Measurements from ENCODE around the gene EFR3B.
"Not testable (repeated sequence)": the region's sequence is repeated elsewhere in the genome, so short reads cannot be mapped to it uniquely, and the experiment has no call there.

The EFR3B gene

DNA sequence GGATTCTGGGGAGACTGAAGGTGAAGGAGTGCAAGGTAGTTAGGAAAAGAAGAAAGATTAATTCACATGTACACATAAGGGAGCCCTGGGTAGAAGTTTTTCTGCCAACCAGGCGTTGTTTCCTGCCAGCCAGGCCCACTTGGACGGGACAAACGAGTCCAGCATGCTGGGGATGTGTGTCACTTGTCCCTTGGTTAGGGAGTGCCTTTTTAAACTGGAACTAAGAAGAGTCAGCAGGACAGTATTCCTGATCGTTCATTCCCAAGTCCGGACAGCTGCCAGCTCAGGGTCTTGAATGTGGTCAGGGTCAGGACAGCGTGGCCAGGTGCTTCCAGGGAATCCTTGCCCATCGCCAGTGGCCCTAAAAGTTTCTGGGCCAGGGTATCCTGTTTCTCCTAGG lies 83.3 kb downstream of the EFR3B start:
- Histone ChIP-seq H2AK5ac (ENCODE audit: low read length) (no peak overlapping the region), H3K4me1 (ENCODE audit: control insufficient read depth, low read depth, low read length) (no peaks in the 10 kb centered on the region), H3K79me1 (ENCODE audit: low read length) (no peaks in the 10 kb centered on the region), H3K27me3 (ENCODE audit: insufficient read depth, low read length, poor library complexity) (no peaks in the 10 kb centered on the region), H3K36me3 (ENCODE audit: control insufficient read depth, insufficient read depth, low read length) (no peaks in the 10 kb centered on the region), H3K9ac (ENCODE audit: low read length) (no peak overlapping the region), H4K8ac (ENCODE audit: low read depth, low read length) (no peak overlapping the region), H2BK15ac (replicated peaks; ENCODE audit: low read depth) (no peak overlapping the region), H3K4ac (ENCODE audit: low read depth, low read length) (no peak overlapping the region), H3K27ac (ENCODE audit: low read depth, low read length) (no peak overlapping the region), H3K4me2 (ENCODE audit: low read length) (no peak overlapping the region), H3K56ac (ENCODE audit: low read length) (no peak overlapping the region), H3K23ac (ENCODE audit: low read length) (no peak overlapping the region), H3K79me2 (ENCODE audit: control insufficient read depth, insufficient read depth, low read length) (no peaks in the 10 kb centered on the region), H3K4me3 (ENCODE audit: low read length) (no peak overlapping the region), H2BK5ac (ENCODE audit: low read length) (no peak overlapping the region), H3K18ac (ENCODE audit: low read length) (no peak overlapping the region), H2BK120ac (ENCODE audit: low read depth, low read length) (no peak overlapping the region), H4K5ac (ENCODE audit: low read length) (no peak overlapping the region)
- WGBS (ENCODE audit: extremely low coverage, insufficient coverage, low lambda C conversion rate), result no CpG with 5 or more reads among the region's 7 CpGs
- DNase-seq, result no peak

DNA sequence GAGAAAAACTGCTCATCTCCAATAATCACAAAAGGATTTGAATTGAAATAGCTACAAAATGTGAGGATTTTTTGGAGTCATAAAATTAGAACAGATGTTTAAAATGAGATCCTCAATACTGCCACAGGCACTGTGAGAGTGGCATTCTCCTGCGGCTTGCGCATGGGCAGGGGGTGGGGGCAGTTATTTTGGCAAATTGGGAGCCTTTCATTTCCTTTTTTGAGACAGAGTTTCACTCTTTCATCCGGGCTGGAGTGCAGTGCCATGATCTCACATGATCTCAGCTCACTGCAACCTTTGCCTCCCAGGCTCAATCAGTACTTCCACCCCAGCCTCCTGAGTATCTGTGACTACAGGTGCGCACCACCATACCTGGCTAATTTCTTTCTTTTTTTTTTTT lies 84.1 kb downstream of the EFR3B start:
- Histone ChIP-seq H3K4me2 (ENCODE audit: low read length) (no peak overlapping the region), H2BK120ac (ENCODE audit: low read depth, low read length) (no peak overlapping the region), H2BK15ac (replicated peaks; ENCODE audit: low read depth) (no peak overlapping the region), H3K79me2 (ENCODE audit: control insufficient read depth, insufficient read depth, low read length) (no peaks in the 10 kb centered on the region), H3K4me3 (ENCODE audit: low read length) (no peak overlapping the region), H4K8ac (ENCODE audit: low read depth, low read length) (no peak overlapping the region), H3K79me1 (ENCODE audit: low read length) (no peaks in the 10 kb centered on the region), H3K27ac (ENCODE audit: low read depth, low read length) (no peak overlapping the region), H2BK5ac (ENCODE audit: low read length) (no peak overlapping the region), H3K4me1 (ENCODE audit: control insufficient read depth, low read depth, low read length) (no peaks in the 10 kb centered on the region), H3K27me3 (ENCODE audit: insufficient read depth, low read length, poor library complexity) (no peaks in the 10 kb centered on the region), H3K18ac (ENCODE audit: low read length) (no peak overlapping the region), H3K4ac (ENCODE audit: low read depth, low read length) (no peak overlapping the region), H3K9ac (ENCODE audit: low read length) (no peak overlapping the region), H3K56ac (ENCODE audit: low read length) (no peak overlapping the region), H4K5ac (ENCODE audit: low read length) (no peak overlapping the region), H3K36me3 (ENCODE audit: control insufficient read depth, insufficient read depth, low read length) (no peaks in the 10 kb centered on the region), H3K23ac (ENCODE audit: low read length) (no peak overlapping the region), H2AK5ac (ENCODE audit: low read length) (no peak overlapping the region)
- WGBS (ENCODE audit: extremely low coverage, insufficient coverage, low lambda C conversion rate), result no CpG with 5 or more reads among the region's 4 CpGs
- no peak for DNase-seq

DNA sequence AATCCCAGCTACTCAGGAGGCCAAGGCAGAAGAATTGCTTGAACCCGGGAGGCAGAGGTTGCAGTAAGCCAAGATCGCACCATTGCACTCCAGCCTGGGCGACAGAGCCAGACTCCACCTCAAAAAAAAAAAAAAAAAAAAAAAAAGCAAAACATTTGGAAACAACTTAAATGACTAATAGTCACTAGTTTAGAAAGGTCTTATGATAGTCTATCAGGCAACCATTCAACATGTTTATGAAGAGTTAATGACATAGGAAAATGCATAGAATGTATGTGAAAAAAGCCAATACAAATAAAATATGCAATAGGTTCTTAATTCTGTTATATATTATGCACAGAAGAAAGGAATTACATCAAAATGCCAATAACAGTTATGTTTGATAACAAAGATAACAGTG lies 85.2 kb downstream of the EFR3B start:
- H3K79me2 ChIP-seq (ENCODE audit: control insufficient read depth, insufficient read depth, low read length); H2BK15ac ChIP-seq (replicated peaks; ENCODE audit: low read depth); H3K56ac ChIP-seq (ENCODE audit: low read length); H3K4ac ChIP-seq (ENCODE audit: low read depth, low read length); H3K9ac ChIP-seq (ENCODE audit: low read length); H3K4me3 ChIP-seq (ENCODE audit: low read length); H2BK5ac ChIP-seq (ENCODE audit: low read length); H3K27ac ChIP-seq (ENCODE audit: low read depth, low read length); H4K5ac ChIP-seq (ENCODE audit: low read length); H2BK120ac ChIP-seq (ENCODE audit: low read depth, low read length); H4K8ac ChIP-seq (ENCODE audit: low read depth, low read length); H3K23ac ChIP-seq (ENCODE audit: low read length); H2AK5ac ChIP-seq (ENCODE audit: low read length); H3K4me1 ChIP-seq (ENCODE audit: control insufficient read depth, low read depth, low read length); H3K4me2 ChIP-seq (ENCODE audit: low read length); H3K18ac ChIP-seq (ENCODE audit: low read length); H3K36me3 ChIP-seq (ENCODE audit: control insufficient read depth, insufficient read depth, low read length); DNase-seq; H3K79me1 ChIP-seq (ENCODE audit: low read length); H3K27me3 ChIP-seq (ENCODE audit: insufficient read depth, low read length, poor library complexity): not testable (repeated sequence)
- no CpG with 5 or more reads among the region's 3 CpGs for WGBS (ENCODE audit: extremely low coverage, insufficient coverage, low lambda C conversion rate)

DNA sequence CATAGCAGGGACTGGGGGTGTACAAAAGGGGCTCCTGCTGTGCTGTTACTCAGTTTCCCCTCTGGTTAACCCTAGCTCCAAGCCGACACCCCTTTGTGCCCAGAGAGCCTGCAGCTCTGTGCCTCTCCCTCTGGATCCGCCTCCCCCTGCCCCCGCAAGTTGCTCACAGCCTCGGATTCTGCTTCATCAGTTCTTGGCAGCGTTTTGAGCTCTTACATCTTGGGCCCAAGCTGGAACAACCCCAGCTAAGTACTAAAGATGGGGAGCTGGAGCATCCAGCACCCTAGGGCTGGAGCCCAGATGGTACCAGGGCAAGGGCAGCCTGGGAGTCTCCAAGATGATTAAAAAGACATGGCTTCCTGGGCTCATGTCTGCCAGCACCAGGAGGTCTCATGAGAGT lies 85.8 kb downstream of the EFR3B start:
- Histone ChIP-seq H3K79me2 (ENCODE audit: control insufficient read depth, insufficient read depth, low read length) (no peaks in the 10 kb centered on the region), H2BK15ac (replicated peaks; ENCODE audit: low read depth) (no peak overlapping the region), H3K4me3 (ENCODE audit: low read length) (no peak overlapping the region), H3K23ac (ENCODE audit: low read length) (no peak overlapping the region), H3K36me3 (ENCODE audit: control insufficient read depth, insufficient read depth, low read length) (no peaks in the 10 kb centered on the region), H3K27ac (ENCODE audit: low read depth, low read length) (no peak overlapping the region), H3K9ac (ENCODE audit: low read length) (no peak overlapping the region), H3K4ac (ENCODE audit: low read depth, low read length) (no peak overlapping the region), H3K4me1 (ENCODE audit: control insufficient read depth, low read depth, low read length) (no peaks in the 10 kb centered on the region), H3K18ac (ENCODE audit: low read length) (no peak overlapping the region), H4K8ac (ENCODE audit: low read depth, low read length) (no peak overlapping the region), H2BK5ac (ENCODE audit: low read length) (no peak overlapping the region), H3K27me3 (ENCODE audit: insufficient read depth, low read length, poor library complexity) (no peaks in the 10 kb centered on the region), H2AK5ac (ENCODE audit: low read length) (no peak overlapping the region), H3K56ac (ENCODE audit: low read length) (no peak overlapping the region), H3K79me1 (ENCODE audit: low read length) (no peaks in the 10 kb centered on the region), H2BK120ac (ENCODE audit: low read depth, low read length) (no peak overlapping the region), H3K4me2 (ENCODE audit: low read length) (no peak overlapping the region), H4K5ac (ENCODE audit: low read length) (no peak overlapping the region)
- DNase-seq, result no peak
- no CpG with 5 or more reads among the region's 5 CpGs for WGBS (ENCODE audit: extremely low coverage, insufficient coverage, low lambda C conversion rate)

DNA sequence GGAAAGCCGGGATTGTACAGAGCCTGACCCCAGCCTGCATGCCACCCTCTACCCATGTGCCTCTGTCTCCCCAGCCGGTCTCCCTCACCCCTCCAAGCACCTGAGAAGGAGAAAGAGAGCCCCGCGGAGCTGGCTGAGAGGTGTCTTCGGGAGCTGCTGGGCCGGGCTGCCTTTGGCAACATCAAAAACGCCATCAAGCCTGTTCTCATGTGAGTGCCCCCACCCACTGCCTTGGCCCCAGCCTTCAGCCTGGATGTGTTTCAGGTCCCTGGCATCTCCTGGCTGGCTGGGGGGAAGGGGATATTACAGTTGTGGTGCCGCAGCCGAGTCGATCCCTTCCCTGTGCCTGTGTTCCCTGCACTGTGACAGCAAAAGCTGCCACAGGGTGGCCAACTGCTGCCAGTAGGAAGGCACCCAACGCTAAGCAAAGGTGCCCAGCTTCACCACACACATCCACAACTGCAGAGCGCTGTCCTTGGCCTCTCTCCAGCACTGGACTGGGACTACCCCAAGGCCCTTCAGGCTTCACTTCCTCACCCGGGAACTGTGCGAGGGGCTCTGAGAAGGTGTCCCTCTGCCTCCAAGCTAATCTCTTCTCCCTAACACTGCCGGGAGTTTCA lies 88.1 kb downstream of the EFR3B start:
- no peak for DNase-seq

DNA sequence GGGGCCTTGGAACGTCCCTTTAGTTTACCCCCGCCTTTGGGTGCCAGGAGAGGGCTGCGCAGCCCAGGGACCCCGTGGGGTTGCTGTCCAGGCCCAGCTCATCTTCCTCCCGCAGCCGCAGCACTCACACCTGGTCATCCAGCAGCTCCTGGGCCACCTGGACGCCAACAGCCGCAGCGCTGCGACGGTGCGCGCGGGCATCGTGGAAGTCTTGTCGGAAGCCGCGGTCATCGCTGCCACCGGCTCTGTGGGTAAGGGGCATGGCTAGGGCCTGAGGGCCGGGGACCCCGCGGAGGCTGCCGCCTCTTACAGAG lies 89.3 kb downstream of the EFR3B start:
- H2BK120ac ChIP-seq (ENCODE audit: low read depth, low read length), result no peak overlapping the region
- no peaks in the 10 kb centered on the region for H3K36me3 ChIP-seq (ENCODE audit: control insufficient read depth, insufficient read depth, low read length)
- H3K79me2 ChIP-seq (ENCODE audit: control insufficient read depth, insufficient read depth, low read length), result no peaks in the 10 kb centered on the region
- no peak overlapping the region for H3K18ac ChIP-seq (ENCODE audit: low read length)
- no CpG with 5 or more reads among the region's 24 CpGs for WGBS (ENCODE audit: extremely low coverage, insufficient coverage, low lambda C conversion rate)
- no peak overlapping the region for H2BK15ac ChIP-seq (replicated peaks; ENCODE audit: low read depth)
- DNase-seq, result no peak
- peak overlapping the region; percentile 99 for H3K4me2 ChIP-seq (ENCODE audit: low read length)
- H3K56ac ChIP-seq (ENCODE audit: low read length), result peak overlapping the region; percentile 88
- H3K4me3 ChIP-seq (ENCODE audit: low read length), result no peak overlapping the region
- H2BK5ac ChIP-seq (ENCODE audit: low read length), result no peak overlapping the region
- no peak overlapping the region for H3K23ac ChIP-seq (ENCODE audit: low read length)
- H3K4ac ChIP-seq (ENCODE audit: low read depth, low read length), result no peak overlapping the region
- no peaks in the 10 kb centered on the region for H3K79me1 ChIP-seq (ENCODE audit: low read length)
- H3K4me1 ChIP-seq (ENCODE audit: control insufficient read depth, low read depth, low read length), result no peaks in the 10 kb centered on the region
- peak overlapping the region; percentile 57 for H3K9ac ChIP-seq (ENCODE audit: low read length)
- H3K27me3 ChIP-seq (ENCODE audit: insufficient read depth, low read length, poor library complexity), result no peaks in the 10 kb centered on the region
- no peak overlapping the region for H4K8ac ChIP-seq (ENCODE audit: low read depth, low read length)
- H3K27ac ChIP-seq (ENCODE audit: low read depth, low read length), result no peak overlapping the region
- H2AK5ac ChIP-seq (ENCODE audit: low read length), result no peak overlapping the region
- H4K5ac ChIP-seq (ENCODE audit: low read length), result no peak overlapping the region

More for the DNA sequence above, 88.1 kb downstream of the EFR3B start:
- Histone ChIP-seq H4K8ac (ENCODE audit: low read depth, low read length) (no peak overlapping the region), H3K18ac (ENCODE audit: low read length) (no peak overlapping the region), H2BK15ac (replicated peaks; ENCODE audit: low read depth) (no peak overlapping the region), H3K4me1 (ENCODE audit: control insufficient read depth, low read depth, low read length) (no peaks in the 10 kb centered on the region), H3K4me2 (ENCODE audit: low read length) (no peak overlapping the region), H3K36me3 (ENCODE audit: control insufficient read depth, insufficient read depth, low read length) (no peaks in the 10 kb centered on the region), H3K79me2 (ENCODE audit: control insufficient read depth, insufficient read depth, low read length) (no peaks in the 10 kb centered on the region), H4K5ac (ENCODE audit: low read length) (no peak overlapping the region), H3K4ac (ENCODE audit: low read depth, low read length) (no peak overlapping the region), H2BK120ac (ENCODE audit: low read depth, low read length) (no peak overlapping the region), H2BK5ac (ENCODE audit: low read length) (no peak overlapping the region), H2AK5ac (ENCODE audit: low read length) (no peak overlapping the region), H3K9ac (ENCODE audit: low read length) (no peak overlapping the region), H3K27me3 (ENCODE audit: insufficient read depth, low read length, poor library complexity) (no peaks in the 10 kb centered on the region), H3K4me3 (ENCODE audit: low read length) (no peak overlapping the region), H3K79me1 (ENCODE audit: low read length) (no peaks in the 10 kb centered on the region), H3K27ac (ENCODE audit: low read depth, low read length) (no peak overlapping the region), H3K23ac (ENCODE audit: low read length) (no peak overlapping the region), H3K56ac (ENCODE audit: low read length) (no peak overlapping the region)
- no CpG with 5 or more reads among the region's 15 CpGs for WGBS (ENCODE audit: extremely low coverage, insufficient coverage, low lambda C conversion rate)

Data from mesendoderm (in vitro differentiated cells).